ENCODE measurements around the gene SHANK2. TPM values are rescaled to one million over a fixed set of nuclear protein-coding genes. Genes with fewer than 3 reads are reported as not detected.

SHANK2 gene
- total and polyA plus RNA-seq, 2 of the 4 experiments (the other 2 are of a cell fraction), result 1.6 to 2.2 TPM

DNA sequence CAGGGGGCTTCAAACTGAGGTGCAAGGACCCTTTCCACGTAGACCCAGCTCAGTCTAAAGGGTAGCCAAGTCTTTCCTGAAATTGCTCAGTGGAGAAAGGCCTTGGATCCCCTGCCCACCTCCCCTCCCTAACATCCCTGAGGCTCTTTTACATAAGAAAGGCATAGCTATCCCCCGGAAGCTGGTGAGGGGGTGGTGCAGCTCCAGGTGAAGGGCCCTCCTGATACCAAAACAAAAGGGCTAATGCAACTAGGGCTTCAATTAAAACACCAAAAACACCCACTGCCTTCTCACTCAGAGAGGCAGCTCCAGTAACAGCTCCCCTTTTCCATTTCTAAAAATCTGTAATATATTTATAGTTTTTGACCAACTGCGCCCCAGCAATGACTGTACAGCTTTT, 5.8 kb downstream of the SHANK2 start:
- TF ChIP-seq RCOR1 (IDR thresholded peaks at IDR 0.05; ENCODE audit: insufficient replicate concordance, low read length) (no peak), RFX5 (IDR thresholded peaks at IDR 0.05; ENCODE audit: low read depth, low read length) (no peak), CTCF (conservative IDR thresholded peaks at IDR 0.05; ENCODE audit: low read depth, low read length) (no peak)
- Histone ChIP-seq H3K56ac (ENCODE audit: extremely low read depth, insufficient read depth, low read length) (no peak overlapping the region), H3K27me3 (ENCODE audit: control insufficient read depth, insufficient read depth, low read length) (peaks cover 4% of the 10 kb centered on the region; the same call in 1 of the 2 replicates), H3K4me1 (ENCODE audit: control insufficient read depth, insufficient read depth, low read length) (peaks cover 7% of the 10 kb centered on the region), H3K36me3 (ENCODE audit: control insufficient read depth, insufficient read depth, low read length) (no peaks in the 10 kb centered on the region), H3K14ac (replicated peaks; ENCODE audit: low read depth, low read length) (no peak overlapping the region), H2AK9ac (replicated peaks; ENCODE audit: low read depth, low read length, poor library complexity) (no peak overlapping the region), H4K5ac (ENCODE audit: low read depth, low read length) (no peak overlapping the region), H3K9ac (ENCODE audit: low read depth, low read length) (no peak overlapping the region), H4K20me1 (ENCODE audit: insufficient read depth, low read length) (peaks cover 8% of the 10 kb centered on the region; the same call in 1 of the 2 replicates), H4K91ac (ENCODE audit: insufficient read depth, low read depth, low read length) (no peak overlapping the region), H2AK5ac (ENCODE audit: low read depth, low read length) (no peak overlapping the region), H2BK20ac (ENCODE audit: low read depth, low read length) (no peak overlapping the region), H3K18ac (ENCODE audit: low read depth, low read length) (no peak overlapping the region), H3K4ac (ENCODE audit: low read depth, low read length) (no peak overlapping the region), H2BK5ac (ENCODE audit: low read depth, low read length, poor library complexity, severe bottlenecking) (no peak overlapping the region), H3K9me3 (ENCODE audit: control insufficient read depth, insufficient read depth, low read length) (no peaks in the 10 kb centered on the region), H2AFZ (replicated peaks; ENCODE audit: low read length, poor library complexity) (no peak overlapping the region), H4K8ac (ENCODE audit: low read depth in 2 of 2, low read length in 2 of 2) (no peak overlapping the region), H3K9me1 (ENCODE audit: insufficient read depth, low read length) (peaks cover 6% of the 10 kb centered on the region), H2BK120ac (ENCODE audit: low read depth, low read length) (no peak overlapping the region), H2BK15ac (ENCODE audit: low read depth, low read length) (no peak overlapping the region), H3K27ac (ENCODE audit: insufficient read depth, low read length) (no peak overlapping the region), H3K4me2 (ENCODE audit: low read depth, low read length) (no peak overlapping the region), H3K4me3 (ENCODE audit: insufficient read depth, low read depth, low read length) (no peak overlapping the region), H3K23ac (ENCODE audit: low read depth, low read length) (no peak overlapping the region), H3K79me1 (ENCODE audit: low read depth in 1 of 2, low read length in 2 of 2) (peaks cover 0 to 6% of the 10 kb centered on the region in 2 experiments; a peak in 2 of 4 replicates)
- BruUV-seq (replicated peaks), result no TSS peak
- dilution Hi-C loops (cut with HindIII; ENCODE audit: low sequenced_read_pairs, unreplicated experiment) (no loop called here), in situ Hi-C loops (cut with MboI; ENCODE audit: low sequenced_read_pairs) (no loop called here), intact Hi-C loops (cut with micrococcal nuclease) (no loop called here)
- ChIA-PET POLR2A (ENCODE audit: unreplicated experiment) (no interaction called here), CTCF (interaction anchor here (0.5 kb wide), 1 partner anchor 15 kb away, joined by 3 read pairs; no protein-coding TSS in a partner anchor)
- no CpG with 5 or more reads among the region's 3 CpGs for whole genome bisulfite sequencing, 2 experiments (ENCODE audit: extremely low coverage in 2 of 2, insufficient read length in 1 of 2)
- ATAC-seq (ENCODE audit: low read depth) (no peak), DNase-seq (no peak)
